ENCODE measurements around the gene CKB. TPM values are rescaled to one million over a fixed set of nuclear protein-coding genes. Genes with fewer than 3 reads are reported as not detected.

CKB gene
- total and polyA plus RNA-seq, 2 donors (not counting 1 experiment from before 2014, with no cell fraction given) = 3.1 to 4.7 TPM

GRCh38 chr14:103552011-103552845, 29.6 kb upstream of the CKB start:
- TF ChIP-seq EZH2 (IDR thresholded peaks at IDR 0.05; ENCODE audit: borderline replicate concordance, insufficient read depth, low read depth, low read length, poor library complexity, severe bottlenecking) (no peak), CTCF (IDR thresholded peaks at IDR 0.05) (no peak)
- 81% methylated on average over 15 of the region's 18 CpGs for whole genome bisulfite sequencing (ENCODE audit: insufficient coverage)
- DNase-seq (no peak), ATAC-seq (ENCODE audit: low read depth) (no peak)
- ChIA-PET POLR2A (no interaction called here), CTCF (interaction anchor here (0.8 to 9.3 kb wide), 3 partner anchors 18 to 33 kb away, joined by 3 to 128 read pairs (median 6); no protein-coding TSS in a partner anchor)
- Histone ChIP-seq H2AFZ (ENCODE audit: insufficient read depth, low read depth, low read length, poor library complexity, severe bottlenecking) (no peak overlapping the region), H3K4me3 (ENCODE audit: control extremely low read depth in 1 of 5, extremely low read depth in 1 of 5, insufficient read depth in 1 of 5, low read depth in 2 of 5, low read length in 4 of 5) (no peak overlapping the region), H3K36me3 (replicated peaks in 1 of 2; ENCODE audit: control extremely low read depth in 1 of 2, control insufficient read depth in 1 of 2, extremely low read depth in 1 of 2, insufficient read depth in 2 of 2, low read length in 1 of 2) (peaks cover 0 to 10% of the 10 kb centered on the region in 2 experiments), H3K9me3 (ENCODE audit: control extremely low read depth in 1 of 3, control insufficient read depth in 2 of 3, insufficient read depth in 1 of 3, low read length in 2 of 3) (no peaks in the 10 kb centered on the region), H3K79me2 (ENCODE audit: control insufficient read depth, insufficient read depth, low read length) (peaks cover 63% of the 10 kb centered on the region), H3K4me1 (ENCODE audit: control insufficient read depth in 2 of 2, insufficient read depth in 2 of 2, low read length in 2 of 2) (no peaks in the 10 kb centered on the region), H4K20me1 (ENCODE audit: control insufficient read depth, insufficient read depth, low read length, poor library complexity, severe bottlenecking) (peaks cover 36% of the 10 kb centered on the region), H3K4me2 (replicated peaks; ENCODE audit: low read depth, low read length, poor library complexity, severe bottlenecking) (no peak overlapping the region), H3K27ac (ENCODE audit: low read length in 2 of 2) (no peak overlapping the region), H3K9ac (ENCODE audit: low read length) (no peak overlapping the region), H3K27me3 (replicated peaks in 1 of 4; ENCODE audit: control extremely low read depth in 1 of 4, control insufficient read depth in 3 of 4, insufficient read depth in 4 of 4, low read length in 3 of 4) (no peaks in the 10 kb centered on the region)
- Mint-ChIP-seq H3K4me3 (no peak overlapping the region), H3K27ac (no peak overlapping the region), H3K27me3 (no peaks in the 10 kb centered on the region), H3K4me1 (peaks cover 11% of the 10 kb centered on the region), H3K9me3 (ENCODE audit: insufficient read depth) (no peaks in the 10 kb centered on the region)
- intact Hi-C loops (cut with micrococcal nuclease) = no loop called here

GRCh38 chr14:103551338-103551762, 28.7 kb upstream of the CKB start:
- peaks cover 0 to 6% of the 10 kb centered on the region in 2 donors for H3K4me1 ChIP-seq (ENCODE audit: control insufficient read depth in 2 of 2, insufficient read depth in 2 of 2, low read length in 2 of 2)
- WGBS (ENCODE audit: insufficient coverage) = 97% methylated on average over 17 of the region's 17 CpGs
- peaks cover 0 to 7% of the 10 kb centered on the region in 2 experiments for H3K36me3 ChIP-seq (replicated peaks in 1 of 2; ENCODE audit: control extremely low read depth in 1 of 2, control insufficient read depth in 1 of 2, extremely low read depth in 1 of 2, insufficient read depth in 2 of 2, low read length in 1 of 2)
- Mint-ChIP-seq H3K9me3 (ENCODE audit: insufficient read depth) (no peaks in the 10 kb centered on the region), H3K27me3 (no peaks in the 10 kb centered on the region), H3K27ac (no peak overlapping the region), H3K4me3 (no peak overlapping the region), H3K4me1 (peaks cover 8% of the 10 kb centered on the region)
- H3K4me3 ChIP-seq (ENCODE audit: control extremely low read depth in 1 of 5, extremely low read depth in 1 of 5, insufficient read depth in 1 of 5, low read depth in 2 of 5, low read length in 4 of 5) = no peak overlapping the region
- DNase-seq (no peak), ATAC-seq (ENCODE audit: low read depth) (no peak)
- peaks cover 69% of the 10 kb centered on the region for H3K79me2 ChIP-seq (ENCODE audit: control insufficient read depth, insufficient read depth, low read length)
- TF ChIP-seq CTCF (IDR thresholded peaks at IDR 0.05) (no peak), EZH2 (IDR thresholded peaks at IDR 0.05; ENCODE audit: borderline replicate concordance, insufficient read depth, low read depth, low read length, poor library complexity, severe bottlenecking) (no peak)
- no peak overlapping the region for H3K4me2 ChIP-seq (replicated peaks; ENCODE audit: low read depth, low read length, poor library complexity, severe bottlenecking)
- H3K27ac ChIP-seq (ENCODE audit: low read length in 2 of 2) = no peak overlapping the region
- ChIA-PET CTCF (interaction anchor here (0.8 to 9.3 kb wide), 3 partner anchors 17 to 51 kb away, joined by 3 to 128 read pairs (median 3); no protein-coding TSS in a partner anchor), POLR2A (no interaction called here)
- H3K27me3 ChIP-seq (replicated peaks in 1 of 4; ENCODE audit: control extremely low read depth in 1 of 4, control insufficient read depth in 3 of 4, insufficient read depth in 4 of 4, low read length in 3 of 4) = peaks cover 0 to 3% (median 0%) of the 10 kb centered on the region in 4 experiments
- H4K20me1 ChIP-seq (ENCODE audit: control insufficient read depth, insufficient read depth, low read length, poor library complexity, severe bottlenecking) = peaks cover 44% of the 10 kb centered on the region
- H3K9ac ChIP-seq (ENCODE audit: low read length) = no peak overlapping the region
- intact Hi-C loops (cut with micrococcal nuclease) = no loop called here
- H3K9me3 ChIP-seq (ENCODE audit: control extremely low read depth in 1 of 3, control insufficient read depth in 2 of 3, insufficient read depth in 1 of 3, low read length in 2 of 3) = no peaks in the 10 kb centered on the region
- H2AFZ ChIP-seq (ENCODE audit: insufficient read depth, low read depth, low read length, poor library complexity, severe bottlenecking) = no peak overlapping the region
